CD4-positive, alpha-beta T cell treated with Interleukin-17A for 4 hours (primary cell): ENCODE measurements around the gene ZBTB18.

ENCODE experiments used
- DNase-seq: peaks from one replicate; pipeline ENCODE4 v3.0.0-alpha.2; 2020; ENCODE audit warnings: mixed read lengths

Gene ZBTB18

GRCh38 chr1:244064621-244065020 is 13.5 kb downstream of the ZBTB18 start:
- DNase-seq: no peak

GRCh38 chr1:244065063-244065793 is 14.1 kb downstream of the ZBTB18 start:
- DNase-seq: no peak

DNA sequence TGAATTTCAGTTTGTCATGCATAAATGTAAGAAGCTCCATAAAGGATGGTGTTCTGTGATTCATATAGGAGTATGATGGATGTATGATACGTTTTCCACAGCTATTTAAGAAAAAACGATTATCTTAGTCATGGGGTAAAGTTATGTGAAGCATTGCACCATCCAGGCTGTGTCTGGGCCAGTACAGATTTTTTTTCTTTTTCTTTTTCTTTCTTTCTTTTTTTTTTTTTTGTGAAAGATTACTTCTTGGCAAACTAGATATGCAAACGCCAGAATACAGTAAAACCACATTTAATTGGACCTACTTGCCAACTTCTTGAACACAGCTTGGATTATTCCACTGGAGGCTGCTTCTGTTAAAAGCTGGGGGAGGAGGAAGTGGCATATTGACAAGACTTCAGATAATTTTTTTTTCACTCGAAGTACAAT is 14.9 kb downstream of the ZBTB18 start:
- DNase-seq: no peak

GRCh38 chr1:244066954-244067716 is 16.1 kb downstream of the ZBTB18 start:
- no peak for DNase-seq

GRCh38 chr1:244067893-244068292 is 16.8 kb downstream of the ZBTB18 start:
- DNase-seq: no peak

DNA sequence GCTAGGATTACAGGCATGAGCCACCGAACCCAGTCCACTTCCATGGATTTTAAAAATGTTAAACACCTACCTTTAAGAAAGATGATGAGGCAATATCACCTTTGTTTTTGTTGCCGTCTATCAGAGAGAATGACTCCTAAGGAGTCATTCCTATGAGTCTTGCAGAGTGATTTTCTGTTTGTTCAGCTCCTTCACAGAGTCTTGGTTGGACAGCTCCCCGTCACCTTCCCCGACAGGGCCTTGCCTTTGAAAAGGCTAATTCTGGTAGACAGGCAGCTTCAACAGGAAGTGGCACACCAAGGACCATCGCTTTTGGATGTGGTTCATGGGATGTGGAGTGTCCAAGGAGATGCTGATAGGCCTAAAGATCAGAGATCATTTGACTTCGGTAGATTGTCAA is 17.5 kb downstream of the ZBTB18 start:
- no peak for DNase-seq

DNA sequence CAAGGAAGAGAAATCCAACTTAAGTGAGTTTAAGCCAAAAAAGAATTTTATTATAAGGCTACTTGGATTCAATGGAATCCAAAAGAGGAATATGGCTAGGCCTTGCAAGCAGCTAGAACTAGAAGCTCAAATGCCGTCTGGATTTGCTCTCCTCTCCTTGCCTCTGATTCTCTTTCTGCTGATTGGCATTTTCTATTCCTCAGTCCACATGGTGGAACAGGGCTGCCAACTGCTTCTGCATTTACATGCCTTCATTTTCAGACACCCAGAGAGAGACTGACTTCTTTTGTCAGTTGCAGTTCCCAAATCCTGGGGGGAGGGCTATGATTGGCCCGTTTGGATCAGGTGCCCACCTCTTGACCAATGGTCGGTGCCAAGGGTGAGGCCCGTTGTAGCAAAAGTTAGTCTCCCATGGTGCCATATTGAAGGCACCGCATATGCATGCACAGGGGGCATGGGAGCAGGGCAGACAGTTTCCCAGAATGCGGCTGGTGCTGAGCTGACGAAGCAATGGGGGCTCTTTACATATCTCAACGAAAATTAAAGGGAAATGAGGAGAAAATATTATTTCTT is 18.3 kb downstream of the ZBTB18 start:
- no peak for DNase-seq

GRCh38 chr1:244074559-244075171 is 23.6 kb downstream of the ZBTB18 start:
- DNase-seq: peak; percentile 81

DNA sequence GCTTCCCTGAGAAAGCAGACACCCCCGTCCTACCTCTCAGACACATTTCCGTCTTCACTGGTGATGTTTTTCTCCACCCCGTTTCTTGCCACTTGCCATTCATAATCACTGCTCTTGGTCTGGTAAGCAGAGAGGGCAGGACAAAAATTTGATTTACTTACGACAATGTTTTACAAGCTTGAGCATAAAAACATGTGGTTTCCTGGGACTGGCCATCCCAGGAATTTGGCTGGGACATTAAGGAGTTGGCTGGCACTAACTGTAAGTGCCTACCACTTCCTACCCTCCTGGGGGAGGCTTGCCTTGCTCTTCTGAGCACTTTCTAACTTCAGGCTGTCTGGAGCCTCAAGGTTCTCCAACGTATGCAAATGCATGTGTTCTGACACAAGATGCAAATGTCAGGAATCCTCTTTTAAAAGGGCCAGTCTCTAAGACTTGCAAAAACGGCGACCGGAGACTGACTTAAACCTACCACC is 24.2 kb downstream of the ZBTB18 start:
- no peak for DNase-seq

DNA sequence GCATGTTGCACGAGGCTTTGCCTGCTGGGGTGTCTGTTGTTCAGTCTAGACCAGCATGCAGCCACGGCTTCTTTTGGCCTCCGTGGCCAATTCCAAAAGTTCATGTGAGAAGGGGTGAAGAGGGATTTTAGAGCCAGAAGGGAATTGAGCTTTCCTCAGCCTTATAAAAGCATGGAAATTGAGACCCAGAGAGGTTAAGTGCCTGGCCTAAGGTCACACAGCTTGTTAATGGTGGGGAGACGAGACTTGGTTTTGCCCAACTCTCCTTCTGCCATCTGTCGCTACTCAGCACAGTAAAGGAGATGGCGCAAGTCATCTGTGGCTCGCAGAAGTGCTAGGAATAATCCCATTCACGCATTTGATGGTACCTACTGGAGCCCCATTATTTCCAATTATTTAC is 25.7 kb downstream of the ZBTB18 start:
- no peak for DNase-seq

DNA sequence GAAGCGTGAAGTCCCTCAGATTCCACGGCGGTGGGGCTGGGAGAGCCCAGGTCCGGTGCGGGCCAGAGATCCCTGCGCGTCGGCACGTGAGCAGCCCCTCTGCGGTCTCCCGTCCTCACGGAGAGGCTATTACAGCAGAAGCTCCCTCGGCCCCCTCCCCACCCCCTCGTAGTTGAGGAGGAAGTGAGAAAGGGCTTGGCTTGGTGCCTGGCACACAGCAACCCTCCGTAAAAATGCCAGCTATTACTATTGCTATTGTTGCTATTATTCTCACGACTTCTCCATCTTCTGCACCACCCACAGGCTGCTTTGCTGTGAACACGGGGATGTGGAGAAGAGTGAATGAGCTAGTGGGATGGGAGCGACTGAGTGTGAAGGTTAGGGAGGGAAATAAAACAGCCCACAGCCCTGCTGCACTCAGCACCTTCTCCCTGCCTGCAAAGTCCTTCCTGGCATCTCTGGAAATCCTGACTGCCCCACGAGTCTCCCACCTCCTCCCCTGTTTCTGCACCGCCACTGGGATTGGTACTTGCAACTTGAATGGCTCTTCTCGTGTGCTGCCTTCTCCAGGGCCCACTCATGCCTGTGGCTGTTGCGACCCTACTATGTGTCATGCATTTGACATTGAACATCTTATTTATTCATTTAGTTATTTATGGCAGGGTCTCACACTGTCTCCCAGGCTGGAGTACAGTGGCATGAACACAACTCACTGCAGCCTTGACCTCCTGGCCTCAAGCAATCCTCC is 26.6 kb downstream of the ZBTB18 start:
- DNase-seq: peak; percentile 25

DNA sequence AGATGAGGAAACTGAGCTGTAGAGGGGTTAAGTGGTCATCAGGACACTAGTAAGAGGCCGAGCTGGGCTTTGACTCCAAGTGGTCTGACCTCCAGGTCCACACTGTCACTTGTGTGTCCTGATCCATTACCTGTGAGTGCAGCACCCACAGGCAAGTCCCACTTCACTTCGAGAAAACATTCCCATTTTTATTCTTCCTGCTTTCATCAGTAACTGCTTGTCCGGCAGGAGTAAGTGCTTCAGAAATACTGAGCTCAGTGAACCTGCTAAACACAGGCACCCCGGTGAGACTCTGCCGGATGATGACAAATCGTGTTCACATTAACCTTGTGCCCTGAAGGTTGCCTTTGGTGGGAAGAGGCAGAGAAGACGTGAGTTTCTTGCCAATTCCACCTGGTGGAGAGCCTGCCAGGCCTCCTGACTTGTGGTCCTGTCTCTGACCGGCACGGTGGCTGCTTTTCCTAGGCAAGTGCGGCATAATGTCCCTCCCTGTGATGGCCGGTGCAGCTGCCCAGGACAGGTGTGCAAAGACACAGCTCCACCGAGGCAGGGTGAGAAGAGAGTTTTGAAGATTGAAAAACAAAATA is 29.4 kb downstream of the ZBTB18 start:
- no peak for DNase-seq

- no peak for DNase-seq
Measured at GRCh38 chr1:244082969-244083368, 31.9 kb downstream of the ZBTB18 start.

GRCh38 chr1:244083383-244083943 is 32.4 kb downstream of the ZBTB18 start:
- DNase-seq: no peak

GRCh38 chr1:244084763-244085162 is 33.7 kb downstream of the ZBTB18 start:
- no peak for DNase-seq

DNA sequence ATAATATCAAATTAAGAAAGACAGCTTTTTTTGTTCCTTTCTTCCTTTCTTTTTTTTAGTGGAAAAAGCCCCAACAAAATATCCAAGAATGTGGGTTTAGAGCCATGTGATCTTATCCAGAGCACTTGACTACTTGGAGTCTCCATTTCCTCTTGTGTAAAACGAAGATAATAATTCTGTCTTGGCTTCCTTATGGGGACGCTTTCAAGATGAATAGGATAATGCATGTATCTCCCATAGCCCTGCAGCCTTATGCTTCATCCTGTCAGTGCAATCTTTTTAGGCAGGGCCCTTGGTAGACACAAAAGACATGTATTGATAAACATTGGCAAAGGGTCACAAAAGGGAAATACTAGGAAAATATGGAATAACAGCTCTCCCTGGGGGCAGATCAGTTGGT is 34.8 kb downstream of the ZBTB18 start:
- DNase-seq: no peak

DNA sequence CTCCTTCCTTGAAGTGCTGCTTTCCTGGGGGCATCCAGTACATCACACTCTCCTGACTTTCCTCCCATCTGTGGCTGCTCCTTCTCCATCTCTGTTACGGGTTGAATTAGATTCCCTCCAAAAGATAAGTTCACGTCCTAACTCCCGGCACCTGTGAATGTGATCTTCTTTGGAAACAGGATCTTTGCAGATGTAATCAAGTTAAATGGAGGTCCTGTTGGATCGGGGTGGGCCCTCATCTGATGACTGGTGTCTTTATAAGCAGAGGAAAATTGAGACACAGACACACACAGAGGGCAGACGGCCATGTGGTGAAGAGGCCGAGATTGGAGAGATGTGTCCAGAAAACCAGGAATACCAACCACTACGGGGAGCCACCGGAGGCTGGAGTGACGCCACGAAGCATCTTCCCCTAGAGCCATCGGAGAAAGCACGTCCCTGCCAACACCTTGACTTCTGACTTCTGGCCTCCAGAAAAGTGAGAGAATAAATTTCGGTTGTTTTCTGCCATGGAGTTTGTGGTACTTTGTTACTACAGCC is 36.0 kb downstream of the ZBTB18 start:
- no peak for DNase-seq

GRCh38 chr1:244087611-244088010 is 36.5 kb downstream of the ZBTB18 start:
- DNase-seq: no peak

DNA sequence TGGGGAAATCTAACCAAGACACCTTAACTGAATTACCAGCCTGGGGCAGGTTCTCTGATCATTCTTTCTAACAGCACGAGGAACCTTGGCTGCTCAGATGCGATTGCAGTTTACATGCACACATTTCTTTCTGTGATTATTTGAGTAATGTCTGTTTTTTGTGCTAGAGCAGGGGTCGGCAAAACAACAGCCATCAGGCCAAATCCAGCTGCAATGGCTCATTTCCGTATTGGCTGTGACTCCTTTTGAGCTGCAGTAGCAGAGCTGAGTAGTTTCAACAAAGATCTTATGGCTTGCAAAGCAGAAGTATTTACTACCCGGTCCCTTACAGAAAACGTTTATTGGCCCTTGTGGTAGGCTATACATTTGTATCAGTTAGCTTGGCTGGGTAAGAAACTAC is 37.1 kb downstream of the ZBTB18 start:
- DNase-seq: no peak

- no peak for DNase-seq
Measured at GRCh38 chr1:244089561-244089960, 38.5 kb downstream of the ZBTB18 start.

DNA sequence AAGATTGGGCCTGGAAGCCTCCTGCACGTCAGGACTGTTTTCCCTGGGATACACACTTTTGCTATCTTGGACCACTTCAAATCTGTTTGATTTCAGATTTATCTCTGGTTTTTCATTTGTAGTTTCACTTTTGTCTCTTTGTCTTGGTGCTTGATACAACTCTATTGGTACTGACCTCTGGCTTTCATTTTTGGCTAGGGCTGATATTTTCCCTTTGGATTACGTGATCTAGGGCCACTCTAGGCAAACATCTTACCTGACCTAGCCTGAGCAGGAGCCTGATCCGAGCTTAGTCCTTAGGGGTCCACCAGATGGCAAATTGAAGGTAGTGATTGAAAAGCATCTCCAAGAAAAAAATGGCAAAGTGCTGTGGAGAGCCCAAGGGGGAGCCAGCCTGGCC is 39.6 kb downstream of the ZBTB18 start:
- no peak for DNase-seq
